ENCODE measurements around the gene CYBA. TPM values are rescaled to one million over a fixed set of nuclear protein-coding genes. Genes with fewer than 3 reads are reported as not detected.
A peak's percentile ranks its signal among the peaks of the same experiment; 100 is the strongest.

Gene CYBA
- total RNA-seq, 1 donor from 2014 or later: 32.5 TPM

DNA sequence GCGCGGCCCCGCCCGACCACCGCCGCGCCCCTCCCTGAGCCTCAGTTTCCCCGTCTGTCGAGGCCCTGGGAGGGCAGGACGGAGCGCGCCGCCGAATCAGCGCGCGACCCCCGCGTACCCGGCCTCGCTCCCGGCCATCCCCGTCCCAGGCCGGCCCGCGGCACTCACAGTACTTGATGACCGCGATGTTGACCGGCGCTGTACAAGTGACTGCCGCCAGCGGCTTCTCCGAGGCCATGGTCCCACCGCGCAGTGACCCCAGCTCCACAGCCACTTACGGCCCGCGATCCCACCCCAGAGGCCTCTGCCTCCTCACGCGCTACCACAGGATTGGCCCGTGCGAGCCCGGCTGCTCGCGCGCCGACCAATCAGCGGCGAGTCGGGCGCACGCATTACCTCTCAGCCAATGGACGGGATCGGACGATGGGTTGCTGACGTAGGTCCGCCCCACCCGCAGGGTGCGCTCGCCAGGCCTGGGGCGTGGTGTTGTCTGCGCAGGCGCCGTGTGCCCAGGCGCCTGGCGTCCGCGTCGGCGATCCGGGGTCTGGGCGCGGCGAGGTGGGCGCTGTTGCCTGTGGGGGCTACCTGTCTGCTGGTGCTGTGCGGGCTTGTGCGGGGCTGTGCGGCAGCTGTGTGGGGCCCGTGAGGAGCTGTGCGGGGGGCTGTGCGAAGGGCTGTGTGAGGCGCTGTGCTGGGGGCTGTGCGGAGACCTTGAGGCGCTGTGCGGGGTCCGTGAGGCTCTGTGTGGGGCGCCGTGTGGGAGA is 12.2 kb upstream of the CYBA start, which contains the start of gene MVD:
Gene MVD, minus strand, starts transcription at position 249 of the 764 bp plus-strand sequence. Its CDS starts 11 bp downstream, at position 238.
- DNase-seq (ENCODE audit: low spot score) (peak; percentile 98), ATAC-seq (peak; percentile 92)

DNA sequence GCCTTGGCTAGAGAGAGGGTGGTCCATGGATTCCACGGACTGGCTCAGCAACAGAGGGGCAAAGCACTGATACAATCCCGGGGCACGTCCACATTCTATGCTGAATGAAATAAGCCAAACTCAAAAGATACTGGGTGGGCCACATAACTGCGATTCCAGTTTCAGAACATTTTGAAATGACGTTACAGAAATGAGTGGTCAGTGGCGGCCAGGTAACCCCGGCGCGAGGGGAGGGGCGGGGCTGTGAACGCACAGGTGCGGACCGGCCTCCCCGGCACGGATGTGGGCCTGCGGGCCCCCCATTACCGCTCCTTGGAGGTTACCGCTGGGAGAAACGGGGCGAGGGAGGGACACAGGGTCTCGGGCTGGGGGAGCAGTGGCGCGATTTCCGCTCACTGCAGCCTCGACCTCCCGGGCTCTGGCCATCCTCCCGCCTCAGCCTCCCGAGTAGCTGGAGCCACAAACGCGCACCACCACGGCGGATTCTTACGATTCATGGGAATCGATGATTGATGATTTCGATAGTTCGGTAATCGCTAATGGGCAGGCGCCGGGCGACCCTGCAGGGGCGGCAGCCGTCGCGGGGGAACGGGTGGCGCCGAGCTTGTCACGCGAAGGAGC is 11.5 kb upstream of the CYBA start:
- DNase-seq (ENCODE audit: low spot score) (no peak), ATAC-seq (peak; percentile 2)

DNA sequence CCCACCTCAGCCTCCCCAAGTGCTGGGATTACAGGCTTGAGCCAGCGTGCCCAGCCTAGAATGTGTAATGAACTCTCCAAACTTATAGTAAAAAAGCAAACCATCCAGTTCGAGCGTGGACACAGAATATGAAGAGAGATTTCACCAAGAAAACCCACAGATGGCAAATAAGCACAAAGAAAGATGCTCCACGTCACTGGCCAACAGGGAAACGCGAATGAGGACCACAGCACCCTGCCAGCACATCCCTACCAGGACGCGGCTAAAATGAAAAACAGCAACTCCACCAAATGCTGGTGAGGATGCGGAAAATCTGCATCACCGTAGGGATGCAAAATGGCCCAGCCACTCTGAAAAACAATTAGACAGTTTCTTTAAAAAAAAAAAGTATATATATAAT is 10.6 kb upstream of the CYBA start:
- DNase-seq (ENCODE audit: low spot score): no peak
- ATAC-seq: no peak

DNA sequence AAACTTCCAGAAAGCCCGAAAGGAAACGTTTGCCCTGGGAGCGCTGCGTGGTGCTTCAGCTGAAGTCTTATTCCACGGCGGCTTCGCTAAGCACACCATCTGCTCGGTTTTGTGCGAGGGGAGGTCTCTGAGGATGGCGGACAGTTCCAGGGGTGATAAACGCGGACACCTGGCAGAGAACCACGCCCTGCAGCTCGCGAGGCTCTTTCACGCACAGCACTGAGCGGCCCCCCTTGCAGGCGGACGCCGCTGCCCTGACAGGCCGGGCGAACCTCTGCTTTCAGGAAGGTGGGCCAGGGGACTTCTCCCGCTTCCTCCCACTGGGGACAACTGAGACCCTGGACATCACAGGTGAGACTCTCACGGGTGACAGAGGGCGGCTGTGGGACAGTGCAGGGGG is 8.3 kb upstream of the CYBA start:
- no peak for ATAC-seq

DNA sequence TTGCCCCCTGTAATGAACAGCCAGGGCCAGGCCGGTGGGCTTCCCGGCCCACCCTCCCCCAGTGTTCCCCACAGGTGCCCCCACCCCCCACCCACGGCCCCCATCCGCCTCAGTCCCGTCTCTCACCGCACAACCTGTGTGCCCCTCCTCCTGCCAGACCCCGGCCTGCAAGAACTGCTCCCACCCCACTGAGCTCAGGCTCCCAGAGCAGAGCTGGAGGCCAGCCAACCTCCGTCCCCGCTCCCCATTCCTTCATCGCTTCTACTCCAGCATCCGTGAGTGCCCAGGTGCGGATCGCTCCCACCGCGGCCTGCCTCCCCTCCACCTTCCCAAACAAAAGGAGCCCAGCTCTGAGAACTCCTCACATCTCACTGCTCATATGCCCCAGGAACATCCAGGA is 7.9 kb upstream of the CYBA start:
- no peak for ATAC-seq

More for the DNA sequence above, 8.3 kb upstream of the CYBA start:
- DNase-seq (ENCODE audit: low spot score): no peak

DNA sequence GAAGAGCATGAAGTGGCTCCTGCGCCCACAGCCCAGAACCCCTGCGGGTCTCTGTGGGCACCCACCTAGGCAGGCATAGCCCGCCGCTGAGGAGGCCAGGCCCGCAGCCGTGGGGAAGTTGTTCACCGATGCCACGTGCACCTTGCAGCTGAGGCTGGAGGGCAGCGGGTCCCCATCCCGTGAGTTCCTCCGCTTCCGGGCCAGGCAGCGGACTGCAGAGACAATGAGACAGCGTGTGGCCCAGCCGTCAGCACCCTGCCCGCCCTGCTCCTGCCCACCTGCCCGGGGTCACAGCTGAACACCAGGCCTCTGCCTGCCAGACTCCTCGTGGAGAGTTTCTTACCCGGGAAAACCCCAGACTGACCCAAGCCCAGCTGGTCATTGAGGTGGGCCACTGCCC is 6.5 kb upstream of the CYBA start:
- ATAC-seq (no peak), DNase-seq (ENCODE audit: low spot score) (no peak)

More for the DNA sequence above, 7.9 kb upstream of the CYBA start:
- DNase-seq (ENCODE audit: low spot score): no peak

DNA sequence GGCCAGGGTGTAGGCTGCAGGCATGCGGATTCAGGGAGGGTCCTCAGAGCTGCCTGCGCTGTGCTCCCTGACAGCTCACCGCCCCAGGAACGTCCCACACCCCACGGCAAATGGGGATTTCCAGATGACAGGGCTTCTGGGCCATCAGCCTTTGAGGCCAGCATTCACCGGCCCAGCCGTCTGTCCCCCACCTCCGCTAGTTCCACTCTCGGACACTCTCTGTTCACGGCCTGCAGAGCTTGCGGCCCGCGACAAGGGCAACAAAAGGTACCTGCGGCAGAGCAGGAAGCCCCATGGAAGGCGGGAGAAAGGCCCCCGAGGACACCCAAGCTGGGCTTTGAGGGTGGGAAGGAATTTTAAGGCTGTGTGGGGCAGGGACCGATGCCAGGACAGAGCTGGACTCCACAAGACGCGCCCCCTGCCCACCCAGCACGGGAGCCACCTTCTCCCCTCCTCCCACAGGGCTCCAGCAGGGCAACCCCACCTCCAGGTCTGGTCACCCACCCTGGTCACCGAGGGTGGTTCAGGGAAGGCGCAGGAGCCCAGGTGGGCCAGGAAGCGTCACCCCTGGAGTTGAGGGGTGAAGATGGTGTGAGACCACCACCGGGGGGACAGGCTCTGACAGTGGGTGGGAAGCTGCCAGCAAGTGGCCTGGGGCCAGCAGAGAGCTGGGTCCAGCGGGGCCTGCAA is 5.6 kb upstream of the CYBA start:
- ATAC-seq (no peak), DNase-seq (ENCODE audit: low spot score) (no peak)

DNA sequence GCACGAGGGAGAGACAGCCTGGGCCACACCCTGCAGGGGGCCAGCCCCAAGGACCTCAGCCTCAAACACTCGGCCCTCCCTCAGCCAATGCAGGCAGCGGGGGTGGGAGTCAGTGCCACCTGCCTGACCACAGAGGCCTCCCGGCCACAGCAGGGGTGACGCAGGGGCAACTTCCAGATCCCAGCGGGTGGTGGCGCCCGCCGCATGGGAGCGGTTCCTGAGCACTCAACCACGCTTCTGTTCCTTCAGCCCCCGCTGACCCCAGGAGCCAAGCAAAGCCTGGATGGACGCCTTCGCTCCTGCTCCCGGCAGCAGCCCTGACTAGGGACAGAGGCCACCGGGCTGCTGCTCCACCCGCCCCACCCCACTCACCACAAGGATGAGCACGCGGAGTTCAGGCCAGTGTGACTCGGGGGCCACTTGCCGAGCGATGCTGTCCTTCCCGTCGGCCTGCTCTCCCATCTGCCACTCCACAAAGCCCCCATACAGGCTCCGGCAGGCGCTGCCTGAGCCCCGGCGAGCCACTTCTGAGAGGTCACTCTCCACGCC is 5.0 kb upstream of the CYBA start:
- DNase-seq (ENCODE audit: low spot score) (no peak), ATAC-seq (no peak)

DNA sequence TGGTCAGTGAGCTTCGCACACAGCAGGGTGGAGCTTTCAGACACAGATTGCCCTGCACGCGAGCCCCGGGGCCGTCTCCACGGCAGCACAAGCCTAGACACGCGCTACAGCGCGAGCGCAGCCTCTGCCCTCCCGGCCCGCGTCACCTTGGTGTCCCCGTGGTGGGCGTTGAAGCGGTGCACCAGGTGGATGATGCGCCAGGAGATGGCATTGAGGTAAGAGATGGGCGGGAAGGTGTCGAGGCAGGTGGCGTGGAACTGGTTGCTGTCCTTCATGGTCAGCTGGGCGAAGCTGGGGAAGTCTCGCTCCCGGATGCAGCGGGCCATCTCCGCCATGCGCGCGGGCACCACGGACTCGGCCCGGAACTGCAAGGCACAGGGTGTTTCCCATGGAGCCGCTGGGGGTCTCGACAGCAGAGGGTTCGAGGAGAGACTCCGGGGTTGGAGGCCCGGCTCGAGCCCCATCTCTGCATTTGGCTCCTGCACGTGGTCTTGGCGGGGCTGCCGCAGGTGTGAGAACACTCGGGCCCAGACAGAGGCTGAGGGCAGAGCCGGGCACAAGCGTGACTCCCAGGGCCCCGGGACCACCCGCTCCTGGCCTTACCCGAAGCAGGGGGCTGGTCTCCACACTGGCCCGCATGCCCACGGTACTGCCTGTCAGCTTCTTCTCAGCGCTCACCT is 4.3 kb upstream of the CYBA start:
- no peak for DNase-seq (ENCODE audit: low spot score)
- no peak for ATAC-seq

DNA sequence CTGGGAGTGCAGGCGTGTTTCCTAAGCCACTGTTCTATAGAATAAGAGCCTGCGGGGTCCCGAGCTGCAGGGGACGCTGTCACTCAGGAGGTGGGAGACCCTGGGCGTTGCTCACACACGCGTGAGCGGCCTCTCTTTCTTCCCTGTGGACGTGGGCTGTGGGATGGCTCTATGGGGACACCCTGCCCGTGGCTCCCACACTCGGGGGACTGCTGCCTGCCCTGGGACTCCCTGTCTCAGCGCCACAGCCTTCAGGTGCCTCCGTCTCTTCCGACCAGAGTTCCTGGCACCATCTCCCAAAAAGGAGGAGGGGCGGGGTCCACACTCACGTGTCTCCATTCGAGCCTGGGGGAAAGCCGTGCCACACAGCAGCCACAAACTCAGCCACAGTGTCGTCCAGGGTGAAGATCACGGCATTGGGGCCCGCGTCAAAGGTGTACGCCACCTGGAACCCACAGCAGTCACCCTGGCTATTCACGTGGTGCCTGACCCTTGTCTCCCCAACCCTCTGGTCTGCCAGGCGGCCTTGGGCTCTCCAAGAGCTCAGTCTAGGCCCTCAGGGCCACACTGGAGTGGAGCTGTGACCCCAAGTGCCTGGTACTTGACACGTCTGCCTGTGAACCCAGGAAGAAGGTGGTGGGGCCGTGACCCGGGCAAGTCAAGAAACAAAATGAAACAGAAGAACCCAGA is 3.7 kb upstream of the CYBA start:
- DNase-seq (ENCODE audit: low spot score): no peak

DNA sequence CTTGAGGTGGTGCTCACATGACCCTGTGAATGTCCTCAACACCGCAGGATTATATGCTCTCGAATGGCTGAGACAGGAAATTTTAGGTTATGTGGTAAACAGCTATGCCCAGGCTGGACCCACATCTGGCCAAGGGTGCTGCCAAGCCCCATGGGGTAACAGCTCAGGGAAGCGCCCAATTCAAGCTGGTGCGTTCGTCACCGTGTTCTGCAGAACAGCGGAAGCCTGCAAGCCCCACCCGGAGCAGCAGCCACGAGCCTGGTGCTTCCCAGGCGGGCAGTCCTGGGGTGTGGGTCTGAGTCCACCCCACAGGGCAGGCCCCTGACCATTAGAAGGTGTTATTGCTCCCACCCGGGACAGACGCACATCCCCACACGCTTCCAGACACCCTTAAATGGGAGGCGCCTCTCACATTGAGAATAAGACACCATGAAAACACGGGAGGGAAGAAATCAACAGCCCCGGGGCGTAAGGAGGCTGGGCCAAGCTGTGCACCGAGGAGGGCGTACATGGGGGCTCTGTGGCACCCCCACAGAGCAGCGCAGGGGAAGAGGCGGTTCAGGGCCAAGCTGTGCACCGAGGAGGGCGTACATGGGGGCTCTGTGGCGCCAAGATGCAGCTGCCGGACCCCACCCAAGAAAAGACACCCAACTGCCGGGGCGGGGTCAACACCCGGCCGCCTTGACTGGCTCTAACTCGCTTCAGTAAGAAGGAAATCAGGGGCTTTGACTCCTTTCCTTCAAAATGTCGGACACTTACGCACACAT is 2.9 kb upstream of the CYBA start:
- no peak for DNase-seq (ENCODE audit: low spot score)
- no peak for ATAC-seq

More for the DNA sequence above, 3.7 kb upstream of the CYBA start:
- no peak for ATAC-seq

DNA sequence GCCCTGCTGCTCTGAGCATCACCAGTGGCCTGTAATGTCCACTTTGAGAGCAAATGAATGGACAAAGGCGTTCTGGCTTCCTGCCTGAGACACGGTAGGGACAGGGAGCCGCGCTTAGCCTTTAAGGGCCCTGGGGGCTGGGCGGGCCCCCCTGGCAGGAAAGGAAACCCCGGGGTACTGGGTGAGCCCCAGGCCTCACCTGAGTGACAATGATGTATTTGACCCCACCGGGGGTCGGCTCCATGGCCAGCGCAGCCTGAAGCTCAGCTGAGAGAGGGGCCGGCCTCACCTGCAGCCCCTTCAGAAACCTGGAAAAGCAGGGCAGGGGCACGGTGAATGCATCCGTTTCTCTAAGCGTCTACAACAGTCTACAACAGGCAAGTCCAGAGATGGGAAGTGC is 2.2 kb upstream of the CYBA start:
- ATAC-seq: no peak
- DNase-seq (ENCODE audit: low spot score): no peak

DNA sequence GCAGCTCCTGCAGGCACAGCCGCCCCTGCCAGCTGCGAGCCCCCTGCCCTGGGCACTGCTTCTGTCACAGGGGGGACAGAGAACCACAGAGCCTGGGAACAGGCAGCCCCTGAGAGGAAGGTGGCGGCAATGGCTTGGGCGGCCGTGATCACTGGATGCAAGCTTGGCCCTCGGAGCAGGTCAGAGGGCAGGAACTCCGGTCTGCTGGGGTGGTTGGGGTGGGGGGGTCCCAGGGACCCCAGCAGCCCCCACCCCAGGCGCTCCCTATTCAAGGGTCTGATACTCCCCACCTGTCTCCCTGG is 1.9 kb upstream of the CYBA start:
- ATAC-seq: no peak
- no peak for DNase-seq (ENCODE audit: low spot score)

DNA sequence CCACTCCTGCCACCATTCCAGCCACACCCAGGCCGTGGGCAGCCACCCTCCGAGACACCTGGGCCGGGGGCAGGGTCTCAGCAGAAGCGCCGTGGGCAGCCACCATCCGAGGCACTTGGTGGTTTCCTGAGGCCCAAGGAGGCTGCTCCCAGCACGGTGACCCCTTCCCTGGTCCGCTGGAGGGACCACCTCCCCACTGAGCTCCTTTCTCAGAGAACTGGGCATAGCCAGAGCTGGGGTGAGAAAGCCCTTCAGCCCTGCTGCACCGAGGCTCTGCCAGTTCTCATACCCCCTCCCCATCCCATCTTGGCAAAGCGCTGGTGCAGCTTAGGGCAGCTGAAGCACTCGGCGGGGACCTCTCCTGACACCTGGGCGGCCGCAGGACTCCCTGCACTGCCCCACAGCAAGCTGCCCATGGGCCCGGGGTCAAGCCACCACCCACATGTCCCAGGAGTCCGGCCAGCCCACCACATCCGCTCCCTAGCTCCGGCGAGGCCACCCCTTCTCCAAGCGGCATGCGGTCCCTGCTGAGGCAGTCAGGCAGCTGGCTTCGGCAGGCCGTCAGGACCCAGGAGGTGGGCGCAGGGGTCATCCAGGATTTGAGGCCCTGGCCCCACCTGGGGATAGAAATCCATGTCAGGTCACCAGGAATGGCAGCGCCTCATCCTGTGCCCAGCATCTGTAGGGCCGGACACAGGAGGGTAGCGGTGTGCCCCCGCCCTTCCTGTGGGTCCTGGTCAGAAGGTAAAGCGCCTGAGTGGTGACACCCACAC is 1.3 kb upstream of the CYBA start:
- DNase-seq (ENCODE audit: low spot score): no peak
- ATAC-seq: no peak

DNA sequence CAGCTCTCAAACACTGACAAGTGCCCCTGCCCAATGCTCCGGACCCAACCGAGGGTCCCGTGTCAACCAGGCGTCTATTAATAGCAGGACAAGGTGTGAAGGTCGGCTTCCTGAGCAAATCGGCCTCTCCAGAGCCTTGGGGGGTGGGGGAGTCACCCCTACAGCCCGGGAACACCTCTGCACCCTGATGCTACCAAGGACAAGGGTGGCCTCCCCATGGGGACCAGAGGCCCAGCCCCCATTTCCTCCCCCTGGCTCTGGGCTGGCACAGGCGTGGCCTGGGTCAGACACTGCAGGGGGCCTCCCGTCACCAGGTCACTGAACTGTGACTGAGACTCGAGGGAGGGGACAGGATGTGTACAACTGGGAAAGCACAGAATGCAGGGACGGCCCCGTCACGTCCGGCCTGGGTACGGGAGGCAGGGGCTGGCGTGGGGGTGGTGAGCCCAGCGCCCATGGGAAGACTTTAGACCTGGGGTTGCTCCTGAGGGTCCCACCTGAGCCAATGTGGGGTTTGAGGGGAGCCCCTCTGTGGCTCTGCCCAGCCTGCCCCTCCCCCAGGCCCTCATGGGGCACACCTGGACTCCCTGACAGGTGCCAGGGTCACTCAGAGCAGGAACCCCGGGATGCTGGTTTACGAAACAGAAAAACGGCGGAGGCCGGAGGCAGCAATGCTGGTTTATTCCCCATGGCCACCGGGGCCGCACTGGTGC is 579 bp upstream of the CYBA start:
- ATAC-seq (peak; percentile 60), DNase-seq (ENCODE audit: low spot score) (no peak)

DNA sequence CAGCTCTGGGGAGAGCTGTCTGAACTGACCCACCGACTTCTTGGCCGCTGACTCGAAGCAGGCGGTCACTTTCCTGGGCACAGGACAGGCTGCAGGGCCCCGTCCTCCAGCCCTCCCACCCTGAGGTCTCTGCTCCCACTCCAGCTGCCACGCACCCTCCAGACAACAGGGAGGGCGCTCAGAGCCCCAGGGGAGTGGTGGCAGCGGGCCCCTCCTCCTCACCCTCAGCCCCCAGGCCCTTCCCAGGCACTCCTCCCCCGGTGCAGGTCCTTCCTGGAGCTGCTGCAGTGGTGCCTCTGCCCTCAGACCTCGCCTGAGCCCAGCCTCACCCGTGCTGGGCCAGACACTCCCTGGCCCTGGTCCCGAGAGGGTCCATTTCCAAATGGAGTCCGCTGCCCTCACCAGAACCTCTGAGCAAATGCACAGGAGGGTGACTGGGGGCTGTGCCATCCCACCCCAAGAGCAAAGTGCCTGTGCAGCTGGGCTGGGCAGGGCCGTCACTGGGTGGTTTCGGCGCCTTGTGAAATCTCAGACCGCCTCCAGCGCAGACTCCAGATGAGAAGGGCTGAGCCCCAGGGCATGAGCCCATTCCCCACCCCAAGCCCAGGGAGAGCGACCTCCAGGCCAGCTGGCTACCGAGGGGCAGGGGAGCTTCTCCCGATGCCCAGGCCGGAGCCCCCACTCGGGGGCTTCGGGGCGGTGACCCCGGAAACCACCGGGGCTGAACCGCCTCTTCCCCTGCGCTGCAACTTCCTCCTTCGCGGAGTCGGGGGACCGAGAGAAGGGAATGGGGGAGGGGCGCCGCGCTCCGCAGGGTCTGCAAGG is 717 bp downstream of the CYBA start:
- ATAC-seq (peak; percentile 16), DNase-seq (ENCODE audit: low spot score) (no peak)

DNA sequence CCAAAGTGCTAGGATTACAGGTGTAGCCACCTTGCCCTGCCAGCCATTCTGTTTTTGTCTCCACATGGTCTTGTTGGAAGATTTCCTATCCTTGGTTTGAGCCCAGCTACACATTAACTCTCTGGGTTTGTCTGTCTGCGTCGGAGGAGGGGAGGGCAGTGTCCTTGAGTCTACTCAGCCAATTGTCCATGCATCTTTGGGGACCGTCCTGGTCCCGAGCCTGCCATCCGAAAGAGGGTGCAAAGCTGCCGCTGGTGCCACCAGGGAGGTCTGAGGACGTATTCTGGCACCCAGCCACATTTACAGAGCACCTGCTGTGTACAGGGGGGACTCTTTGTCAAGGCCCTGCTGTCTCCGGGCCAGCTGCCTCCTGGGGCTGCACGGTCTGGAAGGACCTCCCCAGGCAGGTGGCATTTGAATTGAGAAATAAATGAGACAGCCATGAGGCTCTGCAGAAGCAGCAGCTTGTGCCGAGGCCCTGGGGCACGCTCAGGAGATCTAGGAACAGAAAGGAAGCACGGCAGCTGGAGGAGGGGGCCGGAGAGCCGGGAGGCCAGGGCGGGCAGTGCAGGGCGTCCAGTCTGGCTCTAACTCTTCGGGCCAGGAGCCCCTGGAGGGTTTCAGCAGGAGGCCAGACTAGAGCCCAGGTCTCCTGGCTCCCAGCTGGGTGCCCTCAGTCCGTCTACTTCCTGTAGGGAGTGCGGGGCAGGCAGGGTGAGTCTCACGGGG is 1.5 kb downstream of the CYBA start:
- DNase-seq (ENCODE audit: low spot score) (no peak), ATAC-seq (no peak)
